ENCODE data around the gene AGRP. TPM values are rescaled to one million over a fixed set of nuclear protein-coding genes. Genes with fewer than 3 reads are reported as not detected.

The AGRP gene
- total and polyA plus RNA-seq, 4 donors: 0.18 to 0.50 TPM; not detected in 2

GRCh38 chr16:67470359-67470758 lies 13.0 kb downstream of the AGRP start (continued):
- TF ChIP-seq CTCF (IDR thresholded peaks at IDR 0.05; ENCODE audit: low read depth, low read length, missing input control) (no peak), REST (IDR thresholded peaks at IDR 0.05) (peak; percentile 50), FOXA1 (IDR thresholded peaks at IDR 0.05) (peak; percentile 51)

- peaks cover 0 to 2% (median 0%) of the 10 kb centered on the region in 4 donors for H3K36me3 ChIP-seq (ENCODE audit: control insufficient read depth in 4 of 4, insufficient read depth in 3 of 4, low read depth in 1 of 4, low read length in 3 of 4)
- 85% methylated on average over 5 of the region's 5 CpGs for WGBS
- H3K9me3 ChIP-seq (ENCODE audit: control insufficient read depth in 4 of 4, low read length in 3 of 4): no peaks in the 10 kb centered on the region
- H3K4me1 ChIP-seq (ENCODE audit: control insufficient read depth in 4 of 4, insufficient read depth in 4 of 4, low read length in 3 of 4): peaks cover 9 to 43% (median 38%) of the 10 kb centered on the region in 4 donors
- H3K27me3 ChIP-seq (ENCODE audit: control insufficient read depth in 4 of 4, insufficient read depth in 4 of 4, low read length in 3 of 4): no peaks in the 10 kb centered on the region
- no peak for DNase-seq (ENCODE audit: low spot score)
- no peak overlapping the region for H3K27ac ChIP-seq (ENCODE audit: low read depth in 1 of 2, low read length in 2 of 2)
- no peak overlapping the region for H3K9ac ChIP-seq (ENCODE audit: low read depth in 1 of 2, low read length in 2 of 2)
- TF ChIP-seq HNF4G (IDR thresholded peaks at IDR 0.05) (no peak), ATF3 (IDR thresholded peaks at IDR 0.05) (no peak), FOXA1 (IDR thresholded peaks at IDR 0.05) (no peak), HNF4A (conservative IDR thresholded peaks at IDR 0.05) (no peak), FOXA2 (IDR thresholded peaks at IDR 0.05) (no peak), GABPA (IDR thresholded peaks at IDR 0.05 in 1 of 2, conservative IDR thresholded peaks at IDR 0.05 in 1 of 2) (no peak), YY1 (IDR thresholded peaks at IDR 0.05) (no peak), TAF1 (conservative IDR thresholded peaks at IDR 0.05) (no peak), JUND (IDR thresholded peaks at IDR 0.05) (no peak)
- H3K4me3 ChIP-seq (ENCODE audit: low read depth in 1 of 3, low read length in 3 of 3): no peak overlapping the region
Observed at GRCh38 chr16:67468731-67469130, 14.6 kb downstream of the AGRP start.

GRCh38 chr16:67466581-67466980 lies 16.8 kb downstream of the AGRP start:
- peaks cover 0 to 2% (median 0%) of the 10 kb centered on the region in 4 donors for H3K36me3 ChIP-seq (ENCODE audit: control insufficient read depth in 4 of 4, insufficient read depth in 3 of 4, low read depth in 1 of 4, low read length in 3 of 4)
- no peak for DNase-seq (ENCODE audit: low spot score)
- H3K9me3 ChIP-seq (ENCODE audit: control insufficient read depth in 4 of 4, low read length in 3 of 4): no peaks in the 10 kb centered on the region
- 84% methylated on average over 6 of the region's 6 CpGs for WGBS
- H3K9ac ChIP-seq (ENCODE audit: low read depth in 1 of 2, low read length in 2 of 2): no peak overlapping the region
- no peak overlapping the region for H3K4me3 ChIP-seq (ENCODE audit: low read depth in 1 of 3, low read length in 3 of 3)
- no peak overlapping the region for H3K27ac ChIP-seq (ENCODE audit: low read depth in 1 of 2, low read length in 2 of 2)
- no peak for TF ChIP-seq SP1 (IDR thresholded peaks at IDR 0.05)
- no peak for TF ChIP-seq CTCF (IDR thresholded peaks at IDR 0.05; ENCODE audit: low read depth, low read length, missing input control)
- H3K27me3 ChIP-seq (ENCODE audit: control insufficient read depth in 4 of 4, insufficient read depth in 4 of 4, low read length in 3 of 4): no peaks in the 10 kb centered on the region
- H3K4me1 ChIP-seq (ENCODE audit: control insufficient read depth in 4 of 4, insufficient read depth in 4 of 4, low read length in 3 of 4): peaks cover 13 to 42% (median 37%) of the 10 kb centered on the region in 4 donors
